Stomach (tissue), 4 donors: ENCODE results near the gene VTI1A.

Experiments used
- CTCF ChIP-seq, 7 experiments: fragments of 450-650 bp in 4 of 7; fragments of 200-600 bp in 3 of 7; sonication (generic) in 3 of 7; IDR thresholded peaks; one replicate each; pipeline ENCODE4 v1.5.1; 2016 to 2019; ENCODE audit warnings: antibody characterized with exemption in 7 of 7, control low read depth in 2 of 7, mild to moderate bottlenecking in 1 of 7
- POLR2A ChIP-seq, 4 donors: fragments of 450-650 bp; IDR thresholded peaks; one replicate each; pipeline ENCODE4 v1.6.1; 2016; ENCODE audit warnings: antibody characterized with exemption in 4 of 4, control low read depth in 2 of 4, mild to moderate bottlenecking in 1 of 4, moderate library complexity in 1 of 4
- POLR2AphosphoS5 ChIP-seq, 3 donors: sonication (generic); formaldehyde crosslinking; IDR thresholded peaks; one replicate each; pipeline ENCODE4 v1.6.1; 2016; ENCODE audit warnings: antibody characterized with exemption in 3 of 3

GRCh38 chr10:112778579-112778978 is 331.6 kb downstream of the VTI1A start:
- no peak for TF ChIP-seq CTCF (IDR thresholded peaks at IDR 0.05)
- no peak for TF ChIP-seq POLR2A (IDR thresholded peaks at IDR 0.05)
- TF ChIP-seq POLR2AphosphoS5 (IDR thresholded peaks at IDR 0.05), result no peak
